Peyer's patch (tissue), 4 donors: ENCODE results near the gene TEX13C.

Source experiments
- CTCF ChIP-seq, 6 experiments: fragments of 450-650 bp in 4 of 6; fragments of 200-600 bp in 2 of 6; sonication (generic) in 1 of 6; IDR thresholded peaks; one replicate each; pipeline ENCODE4 v1.5.1; 2017 to 2019; ENCODE audit warnings: antibody characterized with exemption in 6 of 6, mild to moderate bottlenecking in 3 of 6, moderate library complexity in 1 of 6
- POLR2A ChIP-seq, 2 donors: fragments of 450-650 bp; IDR thresholded peaks; one replicate each; pipeline ENCODE4 v1.5.1; 2017; ENCODE audit warnings: antibody characterized with exemption in 2 of 2, mild to moderate bottlenecking in 2 of 2, moderate library complexity in 2 of 2

- TF ChIP-seq CTCF (IDR thresholded peaks at IDR 0.05) (no peak), POLR2A (IDR thresholded peaks at IDR 0.05) (no peak)
These were observed 20.8 kb upstream of the TEX13C start for GRCh38 chrX:125298871-125299270.
